Keratinocyte (primary cell): ENCODE results near the gene NUDT7. TPM values are rescaled to one million over a fixed set of nuclear protein-coding genes. Genes with fewer than 3 reads are reported as not detected.

Experiments
- DNase-seq: peaks from one replicate; pipeline ENCODE4 v3.0.0-alpha.2; 2011; ENCODE audit warnings: low read depth, missing footprints, low spot score
- FAIRE-seq: peaks from 2 replicates; lab custom pipeline; 2011; peaks lifted over from hg19 to GRCh38; lab: Jason Lieb, UNC
- H2AFZ ChIP-seq: 2 replicates; pipeline ENCODE4 v1.6.0; 2012; ENCODE audit warnings: low read length, control low read depth, inconsistent platforms; ENCODE audit not compliant: control insufficient read depth
- H3K27ac ChIP-seq: 2 replicates; pipeline ENCODE4 v1.5.1; 2011; ENCODE audit warnings: low read length; ENCODE audit not compliant: control insufficient read depth, insufficient read depth
- H3K27me3 ChIP-seq: 3 replicates; pipeline ENCODE4 v1.6.0; 2011; ENCODE audit warnings: low read length; ENCODE audit not compliant: control insufficient read depth, insufficient read depth; ENCODE audit errors: extremely low read depth
- H3K36me3 ChIP-seq, 2 experiments: 2 replicates in 1 of 2; 3 replicates in 1 of 2; pipeline ENCODE4 v1.5.1; 2011; ENCODE audit warnings: low read length in 2 of 2, mild to moderate bottlenecking in 1 of 2; ENCODE audit not compliant: control insufficient read depth in 2 of 2, insufficient read depth in 2 of 2; ENCODE audit errors: extremely low read depth in 1 of 2
- H3K4me1 ChIP-seq: 3 replicates; pipeline ENCODE4 v1.5.1; 2011; ENCODE audit warnings: low read length; ENCODE audit not compliant: control insufficient read depth, insufficient read depth; ENCODE audit errors: extremely low read depth
- H3K4me2 ChIP-seq: 3 replicates; pipeline ENCODE4 v1.6.0; 2011; ENCODE audit warnings: low read depth, low read length; ENCODE audit not compliant: control insufficient read depth, insufficient read depth; ENCODE audit errors: extremely low read depth
- H3K4me3 ChIP-seq, 3 experiments: fragments of 200-600 bp in 1 of 3; sonication (generic) in 1 of 3; 2 replicates in 2 of 3; 3 replicates in 1 of 3; pipeline ENCODE4 v1.5.1; 2011 to 2016; ENCODE audit warnings: low read length in 3 of 3, mild to moderate bottlenecking in 3 of 3, control low read depth in 2 of 3, inconsistent platforms in 1 of 3, low read depth in 1 of 3, mixed read lengths in 1 of 3, mixed run types in 1 of 3, moderate library complexity in 1 of 3; ENCODE audit not compliant: control insufficient read depth in 2 of 3, insufficient read depth in 2 of 3; ENCODE audit errors: extremely low read depth in 1 of 3
- H3K79me2 ChIP-seq: 2 replicates; pipeline ENCODE4 v1.6.0; 2012; ENCODE audit warnings: low read length; ENCODE audit not compliant: control insufficient read depth, insufficient read depth
- H3K9ac ChIP-seq: 3 replicates; pipeline ENCODE4 v1.6.0; 2011; ENCODE audit warnings: low read length; ENCODE audit not compliant: control insufficient read depth, insufficient read depth; ENCODE audit errors: extremely low read depth
- H3K9me1 ChIP-seq: 3 replicates; pipeline ENCODE4 v1.6.0; 2011; ENCODE audit warnings: low read length; ENCODE audit not compliant: control insufficient read depth, insufficient read depth; ENCODE audit errors: extremely low read depth
- H3K9me3 ChIP-seq: 2 replicates; pipeline ENCODE4 v1.5.1; 2012; ENCODE audit warnings: low read depth, low read length; ENCODE audit not compliant: control insufficient read depth
- H4K20me1 ChIP-seq: 3 replicates; pipeline ENCODE4 v1.6.0; 2011; ENCODE audit warnings: low read length; ENCODE audit not compliant: control insufficient read depth, insufficient read depth; ENCODE audit errors: extremely low read depth
- CTCF ChIP-seq, 3 experiments: IDR thresholded peaks in 1 of 3; conservative IDR thresholded peaks in 1 of 3; optimal IDR thresholded peaks in 1 of 3; 2 replicates in 2 of 3; 3 replicates in 1 of 3; pipeline versions ENCODE3 to v1.5.1; 2011; ENCODE audit warnings: low read length in 3 of 3, mild to moderate bottlenecking in 3 of 3, moderate library complexity in 2 of 3, control low read depth in 1 of 3, inconsistent platforms in 1 of 3; ENCODE audit not compliant: insufficient read depth in 2 of 3; ENCODE audit errors: extremely low read depth in 1 of 3
- EZH2 ChIP-seq: IDR thresholded peaks from one replicate; pipeline ENCODE4 v1.6.1; 2012; ENCODE audit warnings: inconsistent platforms, mild to moderate bottlenecking, low read length, moderate library complexity
- dilution Hi-C: fragments of 300-500 bp; cut with MboI; formaldehyde crosslinking; loops from one replicate; pipeline ENCODE4 v1.7.0; 2020; ENCODE audit warnings: low sequenced_read_pairs; ENCODE audit not compliant: extremely low pct_ligation_motif_present
- polyA plus RNA-seq, 5 experiments: library from polyadenylated mRNA; depleted of rRNA in 3 of 5; stranded (reverse) in 3 of 5; stranded (forward) in 1 of 5; unstranded in 1 of 5; fragments of >200 nt; gene quantifications; 1 replicate in 1 of 5; 2 replicates in 3 of 5; 3 replicates in 1 of 5; pipeline versions ENCODE4 v1.2.1 to v1.2.3, GENCODE V29; 2011 to 2012; ENCODE audit warnings: missing spikeins in 2 of 5, low read depth in 1 of 5, low replicate concordance in 1 of 5

NUDT7 gene
- polyA plus RNA-seq, 1 donor (not counting 4 experiments of a cell fraction or from before 2014, with no cell fraction given), result 14.6 TPM

GRCh38 chr16:77758508-77758907 lies 36.2 kb downstream of the NUDT7 start:
- H3K9me1 ChIP-seq, result no peaks in the 10 kb centered on the region
- no peaks in the 10 kb centered on the region for H4K20me1 ChIP-seq
- H3K4me3 ChIP-seq, result no peak overlapping the region
- FAIRE-seq (no peak), DNase-seq (no peak)
- H2AFZ ChIP-seq, result no peak overlapping the region
- H3K4me2 ChIP-seq, result no peak overlapping the region
- no peaks in the 10 kb centered on the region for H3K27me3 ChIP-seq
- no peaks in the 10 kb centered on the region for H3K9me3 ChIP-seq
- TF ChIP-seq CTCF (optimal IDR thresholded peaks at IDR 0.05 in 1 of 3, IDR thresholded peaks at IDR 0.05 in 1 of 3, conservative IDR thresholded peaks at IDR 0.05 in 1 of 3; ENCODE audit: extremely low read depth in 1 of 3, insufficient read depth in 2 of 3, low read length in 3 of 3) (no peak), EZH2 (no peak)
- H3K36me3 ChIP-seq, result no peaks in the 10 kb centered on the region
- no peak overlapping the region for H3K27ac ChIP-seq
- H3K4me1 ChIP-seq, result no peaks in the 10 kb centered on the region
- no peaks in the 10 kb centered on the region for H3K79me2 ChIP-seq
- H3K9ac ChIP-seq, result no peak overlapping the region
- dilution Hi-C loops, result no loop called here

DNA sequence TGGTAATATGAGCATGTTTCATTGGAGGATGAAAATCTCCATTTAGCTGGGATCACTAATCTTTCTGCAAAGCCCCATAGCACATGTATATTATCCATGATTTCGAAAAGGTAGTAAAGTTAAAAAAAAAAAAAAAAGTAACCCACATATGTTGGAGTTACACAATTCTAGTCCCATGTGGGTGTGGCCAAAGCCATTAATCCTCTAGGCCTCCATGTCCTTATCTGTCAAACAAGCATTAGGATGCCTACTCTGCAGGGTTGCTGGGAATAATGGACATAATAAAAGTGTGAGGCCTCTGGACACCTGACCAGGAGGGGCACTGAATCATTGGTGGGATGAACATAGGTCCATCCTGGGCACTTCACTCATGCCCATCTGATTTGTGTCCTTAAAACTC lies 36.9 kb downstream of the NUDT7 start:
- no peaks in the 10 kb centered on the region for H3K27me3 ChIP-seq
- H3K79me2 ChIP-seq, result no peaks in the 10 kb centered on the region
- FAIRE-seq (no peak), DNase-seq (no peak)
- H3K27ac ChIP-seq, result no peak overlapping the region
- H3K9ac ChIP-seq, result no peak overlapping the region
- no peak overlapping the region for H3K4me3 ChIP-seq
- no peaks in the 10 kb centered on the region for H4K20me1 ChIP-seq
- TF ChIP-seq CTCF (optimal IDR thresholded peaks at IDR 0.05 in 1 of 3, IDR thresholded peaks at IDR 0.05 in 1 of 3, conservative IDR thresholded peaks at IDR 0.05 in 1 of 3; ENCODE audit: extremely low read depth in 1 of 3, insufficient read depth in 2 of 3, low read length in 3 of 3) (no peak), EZH2 (no peak)
- H3K9me1 ChIP-seq, result no peaks in the 10 kb centered on the region
- H3K4me1 ChIP-seq, result no peaks in the 10 kb centered on the region
- H3K9me3 ChIP-seq, result no peaks in the 10 kb centered on the region
- dilution Hi-C loops, result no loop called here
- H3K36me3 ChIP-seq, result no peaks in the 10 kb centered on the region
- no peak overlapping the region for H2AFZ ChIP-seq
- H3K4me2 ChIP-seq, result no peak overlapping the region
